Limb (tissue), 2 donors: ENCODE results near the gene SSC5D.
"Not testable (repeated sequence)": the region's sequence is repeated elsewhere in the genome, so short reads cannot be mapped to it uniquely, and the experiment has no call there.

Experiments
- DNase-seq, 2 donors: peaks; one replicate each; pipeline ENCODE4 v3.0.0-alpha.2; 2016; ENCODE audit errors: extremely low spot score in 2 of 2

The SSC5D gene

GRCh38 chr19:55487924-55488687 lies at the start of gene SSC5D:
SSC5D (plus strand) TSS chr19:55488436; CDS start chr19:55488590, 154 bp downstream.
- DNase-seq: peak in 1 of 2 donors; percentile 70

GRCh38 chr19:55439052-55439451 lies 49.2 kb upstream of the SSC5D start:
- DNase-seq: no peak

GRCh38 chr19:55440411-55441105 lies 47.7 kb upstream of the SSC5D start:
- DNase-seq: no peak

- no peak for DNase-seq
Observed at GRCh38 chr19:55441319-55441691, 46.9 kb upstream of the SSC5D start.

- no peak for DNase-seq
Observed at GRCh38 chr19:55441692-55442321, 46.4 kb upstream of the SSC5D start.

GRCh38 chr19:55442372-55442961 lies 45.8 kb upstream of the SSC5D start:
- DNase-seq: no peak

GRCh38 chr19:55443045-55443823 lies 45.0 kb upstream of the SSC5D start, which contains the start of gene SHISA7:
SHISA7 (minus strand) TSS chr19:55443300; CDS start chr19:55442863, 437 bp downstream.
- no peak for DNase-seq

GRCh38 chr19:55443824-55444480 lies 44.3 kb upstream of the SSC5D start:
- DNase-seq: no peak

- no peak for DNase-seq
Observed at GRCh38 chr19:55444646-55445045, 43.6 kb upstream of the SSC5D start.

- DNase-seq: no peak
Observed at GRCh38 chr19:55446060-55446459, 42.2 kb upstream of the SSC5D start.

- no peak for DNase-seq
Observed at GRCh38 chr19:55447421-55448174, 40.6 kb upstream of the SSC5D start.

- DNase-seq: not testable (repeated sequence)
Observed at GRCh38 chr19:55448175-55448490, 40.1 kb upstream of the SSC5D start.

GRCh38 chr19:55449469-55449868 lies 38.8 kb upstream of the SSC5D start:
- no peak for DNase-seq

GRCh38 chr19:55451163-55451964 lies 36.9 kb upstream of the SSC5D start:
- peak in 1 of 2 donors; percentile 65 for DNase-seq

GRCh38 chr19:55451965-55452748 lies 36.1 kb upstream of the SSC5D start:
- DNase-seq: peak in 1 of 2 donors; percentile 82

GRCh38 chr19:55452749-55453346 lies 35.4 kb upstream of the SSC5D start:
- peak; percentile 92 to 97 for DNase-seq

- DNase-seq: no peak
Observed at GRCh38 chr19:55453511-55454260, 34.5 kb upstream of the SSC5D start.
